Gastrocnemius medialis (tissue), 4 donors: Measurements from ENCODE around the gene RBL1. TPM values are rescaled to one million over a fixed set of nuclear protein-coding genes. Genes with fewer than 3 reads are reported as not detected.
"Not testable (repeated sequence)": the region's sequence is repeated elsewhere in the genome, so short reads cannot be mapped to it uniquely, and the experiment has no call there.

Source experiments
- ATAC-seq, 2 donors: fragments of 150-250 bp; one replicate each; pipeline ENCODE4 v1.9.1; 2016
- DNase-seq, 2 donors: peaks; one replicate each; pipeline ENCODE4 v3.0.0-alpha.2; 2019
- H3K27ac ChIP-seq, 4 donors: fragments of 200-600 bp; sonication (generic); 1 replicate in 1 of 4; 2 replicates in 3 of 4; pipeline ENCODE4 v1.5.1; 2016 to 2018; ENCODE audit warnings: mild to moderate bottlenecking in 2 of 4, moderate library complexity in 1 of 4
- H3K27me3 ChIP-seq, 3 donors: fragments of 200-600 bp; sonication (generic) in 2 of 3; 1 replicate in 1 of 3; 2 replicates in 2 of 3; pipeline versions ENCODE4 v1.5.1 to v1.6.0; 2016 to 2019; ENCODE audit warnings: mild to moderate bottlenecking in 1 of 3, moderate library complexity in 1 of 3
- H3K36me3 ChIP-seq, 2 donors: fragments of 200-600 bp; sonication (generic) in 1 of 2; one replicate each; pipeline ENCODE4 v1.5.1; 2017 to 2018
- H3K4me1 ChIP-seq, 2 donors: fragments of 200-600 bp; sonication (generic) in 1 of 2; one replicate each; pipeline ENCODE4 v1.5.1; 2016 to 2017; ENCODE audit warnings: mild to moderate bottlenecking in 2 of 2
- H3K4me3 ChIP-seq, 4 donors: fragments of 200-600 bp; sonication (generic) in 3 of 4; 1 replicate in 1 of 4; 2 replicates in 3 of 4; pipeline ENCODE4 v1.5.1; 2016 to 2019; ENCODE audit warnings: mild to moderate bottlenecking in 2 of 4
- H3K9me3 ChIP-seq, 3 donors: fragments of 200-600 bp; sonication (generic) in 2 of 3; 1 replicate in 1 of 3; 2 replicates in 2 of 3; pipeline ENCODE4 v1.5.1; 2016 to 2019
- CTCF ChIP-seq, 5 experiments: fragments of 450-650 bp in 3 of 5; fragments of 200-600 bp in 2 of 5; sonication (generic) in 2 of 5; IDR thresholded peaks in 4 of 5; conservative IDR thresholded peaks in 1 of 5; 1 replicate in 4 of 5; 2 replicates in 1 of 5; pipeline ENCODE4 v1.5.1; 2016 to 2019; ENCODE audit warnings: antibody characterized with exemption in 5 of 5, mild to moderate bottlenecking in 3 of 5, moderate library complexity in 3 of 5
- POLR2A ChIP-seq, 2 donors: fragments of 450-650 bp; IDR thresholded peaks; one replicate each; pipeline ENCODE4 v1.6.1; 2017; ENCODE audit warnings: antibody characterized with exemption in 2 of 2, mild to moderate bottlenecking in 2 of 2, moderate library complexity in 2 of 2
- in situ Hi-C, 4 donors: fragments of 200-750 bp; cut with MboI; loops; one replicate each; pipeline versions ENCODE4 v1.15.0 to v1.8.0; 2017; ENCODE audit warnings: low sequenced_read_pairs in 4 of 4
- intact Hi-C: fragments of 100-400 bp; cut with DNase I; formaldehyde crosslinking; loops from one replicate; pipeline ENCODE4 v1.15.1; 2023; ENCODE audit warnings: low total_unique reads
- total RNA-seq, 4 donors: library from RNA; depleted of rRNA; stranded (reverse); fragments of >200 nt; gene quantifications; one replicate each; pipeline versions ENCODE4 v1.1.0 to v1.2.3, GENCODE V29; 2016

The RBL1 gene
- total RNA-seq, 4 donors from 2014 or later: 2.9 to 13.0 (median 6.1) TPM

GRCh38 chr20:36971103-36971502 is 124.7 kb downstream of the RBL1 start:
- Histone ChIP-seq H3K4me3 (no peak overlapping the region), H3K9me3 (no peaks in the 10 kb centered on the region), H3K27ac (no peak overlapping the region), H3K27me3 (no peaks in the 10 kb centered on the region), H3K4me1 (no peaks in the 10 kb centered on the region), H3K36me3 (no peaks in the 10 kb centered on the region)
- in situ Hi-C loops: no loop called here
- TF ChIP-seq CTCF (IDR thresholded peaks at IDR 0.05 in 4 of 5, conservative IDR thresholded peaks at IDR 0.05 in 1 of 5): no peak
- TF ChIP-seq POLR2A (IDR thresholded peaks at IDR 0.05): no peak
- no peak for DNase-seq
- no peak for ATAC-seq
- intact Hi-C loops: no loop called here

- H3K27me3 ChIP-seq: no peaks in the 10 kb centered on the region
- in situ Hi-C loops (no loop called here), intact Hi-C loops (no loop called here)
- TF ChIP-seq POLR2A (IDR thresholded peaks at IDR 0.05) (no peak), CTCF (IDR thresholded peaks at IDR 0.05 in 4 of 5, conservative IDR thresholded peaks at IDR 0.05 in 1 of 5) (no peak)
- H3K4me3 ChIP-seq: no peak overlapping the region
- H3K4me1 ChIP-seq: no peaks in the 10 kb centered on the region
- ATAC-seq: no peak
- no peak for DNase-seq
- no peak overlapping the region for H3K27ac ChIP-seq
- H3K36me3 ChIP-seq: no peaks in the 10 kb centered on the region
- H3K9me3 ChIP-seq: no peaks in the 10 kb centered on the region
Observed at GRCh38 chr20:36969478-36970186, 126.2 kb downstream of the RBL1 start.

- H3K27me3 ChIP-seq: no peaks in the 10 kb centered on the region
- no peaks in the 10 kb centered on the region for H3K9me3 ChIP-seq
- ATAC-seq: no peak
- no peak overlapping the region for H3K4me3 ChIP-seq
- intact Hi-C loops: no loop called here
- H3K4me1 ChIP-seq: no peaks in the 10 kb centered on the region
- no peak overlapping the region for H3K27ac ChIP-seq
- H3K36me3 ChIP-seq: no peaks in the 10 kb centered on the region
- DNase-seq: no peak
- in situ Hi-C loops: no loop called here
- no peak for TF ChIP-seq POLR2A (IDR thresholded peaks at IDR 0.05)
- TF ChIP-seq CTCF (IDR thresholded peaks at IDR 0.05 in 4 of 5, conservative IDR thresholded peaks at IDR 0.05 in 1 of 5): no peak
Observed at GRCh38 chr20:36969051-36969450, 126.7 kb downstream of the RBL1 start.

GRCh38 chr20:36967636-36968035 is 128.2 kb downstream of the RBL1 start:
- in situ Hi-C loops: no loop called here
- H3K27ac ChIP-seq: no peak overlapping the region
- ATAC-seq: no peak
- H3K9me3 ChIP-seq: no peaks in the 10 kb centered on the region
- no peaks in the 10 kb centered on the region for H3K27me3 ChIP-seq
- H3K4me3 ChIP-seq: no peak overlapping the region
- no peak for DNase-seq
- no peaks in the 10 kb centered on the region for H3K4me1 ChIP-seq
- H3K36me3 ChIP-seq: no peaks in the 10 kb centered on the region
- intact Hi-C loops: no loop called here
- TF ChIP-seq CTCF (IDR thresholded peaks at IDR 0.05 in 4 of 5, conservative IDR thresholded peaks at IDR 0.05 in 1 of 5) (no peak), POLR2A (IDR thresholded peaks at IDR 0.05) (no peak)

GRCh38 chr20:36966965-36967364 is 128.8 kb downstream of the RBL1 start:
- ATAC-seq, H3K4me1 ChIP-seq, H3K4me3 ChIP-seq, H3K27me3 ChIP-seq, in situ Hi-C loops, DNase-seq, H3K9me3 ChIP-seq, intact Hi-C loops, H3K36me3 ChIP-seq, H3K27ac ChIP-seq: not testable (repeated sequence)

- H3K9me3 ChIP-seq, intact Hi-C loops, in situ Hi-C loops: not testable (repeated sequence)
Observed at GRCh38 chr20:36962354-36962941, 133.3 kb downstream of the RBL1 start.

More at GRCh38 chr20:36962354-36962941, 133.3 kb downstream of the RBL1 start:
- not testable (repeated sequence) for ATAC-seq, H3K27ac ChIP-seq, H3K36me3 ChIP-seq, H3K4me3 ChIP-seq, H3K27me3 ChIP-seq, H3K4me1 ChIP-seq, DNase-seq
